Mesendoderm (in vitro differentiated cells): ENCODE results near the gene CCL13.

Experiments used
- DNase-seq: peaks from one replicate; pipeline ENCODE4 v3.0.0; 2013
- H2AK5ac ChIP-seq: 2 replicates; pipeline ENCODE4 v1.6.1; 2013; ENCODE audit warnings: low read length, inconsistent platforms
- H2BK120ac ChIP-seq: 2 replicates; pipeline ENCODE4 v1.6.1; 2013; ENCODE audit warnings: low read depth, mild to moderate bottlenecking, low read length, moderate library complexity, mixed read lengths
- H2BK15ac ChIP-seq: replicated peaks from 2 replicates; pipeline ENCODE4 v1.6.1; 2013; ENCODE audit warnings: low read depth, mild to moderate bottlenecking, moderate library complexity
- H2BK5ac ChIP-seq: 2 replicates; pipeline ENCODE4 v1.6.1; 2013; ENCODE audit warnings: low read length, inconsistent platforms
- H3K18ac ChIP-seq: 2 replicates; pipeline ENCODE4 v1.6.1; 2013; ENCODE audit warnings: mild to moderate bottlenecking, low read length, mixed read lengths
- H3K23ac ChIP-seq: one replicate; pipeline ENCODE4 v1.6.1; 2013; ENCODE audit warnings: low read length
- H3K27ac ChIP-seq: 2 replicates; pipeline ENCODE4 v1.5.1; 2013; ENCODE audit warnings: low read depth, mild to moderate bottlenecking, inconsistent platforms, low read length, moderate library complexity
- H3K27me3 ChIP-seq: 2 replicates; pipeline ENCODE4 v1.6.1; 2013; ENCODE audit warnings: low read length, control low read depth, mild to moderate bottlenecking, inconsistent platforms; ENCODE audit not compliant: insufficient read depth, poor library complexity
- H3K36me3 ChIP-seq: 2 replicates; pipeline ENCODE4 v1.6.1; 2013; ENCODE audit warnings: low read length, inconsistent platforms; ENCODE audit not compliant: control insufficient read depth, insufficient read depth
- H3K4ac ChIP-seq: one replicate; pipeline ENCODE4 v1.6.1; 2013; ENCODE audit warnings: low read depth, mild to moderate bottlenecking, low read length, moderate library complexity
- H3K4me1 ChIP-seq: 2 replicates; pipeline ENCODE4 v1.6.1; 2013; ENCODE audit warnings: low read depth, low read length, inconsistent platforms; ENCODE audit not compliant: control insufficient read depth
- H3K4me2 ChIP-seq: 2 replicates; pipeline ENCODE4 v1.6.1; 2013; ENCODE audit warnings: low read length
- H3K4me3 ChIP-seq: 2 replicates; pipeline ENCODE4 v1.5.1; 2013; ENCODE audit warnings: mild to moderate bottlenecking, low read length
- H3K56ac ChIP-seq: one replicate; pipeline ENCODE4 v1.6.1; 2013; ENCODE audit warnings: low read length
- H3K79me1 ChIP-seq: 2 replicates; pipeline ENCODE4 v1.6.1; 2013; ENCODE audit warnings: low read length, inconsistent platforms
- H3K79me2 ChIP-seq: 2 replicates; pipeline ENCODE4 v1.6.1; 2013; ENCODE audit warnings: mild to moderate bottlenecking, low read length; ENCODE audit not compliant: control insufficient read depth, insufficient read depth
- H3K9ac ChIP-seq: 2 replicates; pipeline ENCODE4 v1.6.1; 2013; ENCODE audit warnings: low read length, inconsistent platforms
- H4K5ac ChIP-seq: one replicate; pipeline ENCODE4 v1.6.1; 2013; ENCODE audit warnings: low read length
- H4K8ac ChIP-seq: one replicate; pipeline ENCODE4 v1.6.1; 2013; ENCODE audit warnings: low read depth, mild to moderate bottlenecking, control low read depth, low read length, moderate library complexity
- WGBS: extraction: QIAGEN DNeasy Blood & Tissue Kit; methylation state at CpG from one replicate; pipeline ENCODE4 v1.1.7; 2013; ENCODE audit warnings: low lambda C conversion rate, missing lambda C conversion rate; ENCODE audit not compliant: insufficient coverage; ENCODE audit errors: extremely low coverage; 5-methylcytosine and 5-hydroxymethylcytosine counted together

CCL13 gene

DNA sequence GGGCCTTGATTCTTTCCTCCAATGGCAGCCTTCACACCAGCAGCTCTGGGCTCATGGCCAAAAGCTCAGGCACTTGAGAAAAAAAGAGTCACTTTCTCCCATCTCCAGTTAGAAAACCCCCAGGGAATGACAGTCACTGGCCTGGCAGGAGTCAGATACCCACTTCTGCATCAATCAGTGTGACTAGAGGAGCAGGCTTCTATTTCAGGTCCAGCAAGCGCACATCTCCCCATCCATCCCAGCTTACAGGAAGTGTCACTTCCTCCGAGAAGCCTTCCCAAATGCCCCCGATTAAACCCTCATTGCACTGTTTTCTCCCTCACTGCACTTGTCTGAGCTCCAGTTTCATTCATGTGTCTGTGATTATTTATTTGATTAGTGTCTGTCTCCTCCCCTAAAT is 37.1 kb downstream of the CCL13 start:
- no peaks in the 10 kb centered on the region for H3K36me3 ChIP-seq
- H4K8ac ChIP-seq: no peak overlapping the region
- no peak overlapping the region for H3K18ac ChIP-seq
- no peak overlapping the region for H3K23ac ChIP-seq
- H3K27me3 ChIP-seq: no peaks in the 10 kb centered on the region
- H3K4me1 ChIP-seq: peaks cover 3% of the 10 kb centered on the region
- no peak overlapping the region for H3K4ac ChIP-seq
- no peak overlapping the region for H3K56ac ChIP-seq
- H2BK15ac ChIP-seq: no peak overlapping the region
- no peak for DNase-seq
- no peak overlapping the region for H2AK5ac ChIP-seq
- H3K4me3 ChIP-seq: no peak overlapping the region
- H3K9ac ChIP-seq: no peak overlapping the region
- no CpG with 5 or more reads among the region's 3 CpGs for WGBS
- H3K27ac ChIP-seq: no peak overlapping the region
- H2BK5ac ChIP-seq: no peak overlapping the region
- no peak overlapping the region for H2BK120ac ChIP-seq
- no peak overlapping the region for H3K4me2 ChIP-seq
- H3K79me2 ChIP-seq: no peaks in the 10 kb centered on the region
- no peak overlapping the region for H4K5ac ChIP-seq
- no peaks in the 10 kb centered on the region for H3K79me1 ChIP-seq

DNA sequence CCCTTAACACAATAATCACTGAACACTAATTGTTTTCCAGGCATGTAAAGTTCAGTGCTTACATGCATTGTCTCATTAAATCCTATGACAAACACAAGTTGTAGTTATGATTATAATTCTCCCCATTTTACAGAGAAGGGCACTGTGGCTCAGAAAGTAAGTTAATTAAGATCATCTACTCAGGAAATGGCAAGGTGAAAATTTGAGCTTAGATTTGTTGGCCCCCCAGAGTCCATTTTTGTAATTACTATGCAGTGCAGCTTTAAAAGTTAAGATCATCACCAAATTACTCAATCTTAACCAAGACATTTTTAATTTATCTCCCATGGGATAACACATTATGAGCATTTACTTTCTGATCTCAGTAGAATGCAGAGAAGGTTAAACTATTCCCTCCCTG is 41.0 kb downstream of the CCL13 start:
- Histone ChIP-seq H3K4me1 (peaks cover 3% of the 10 kb centered on the region), H3K4me3 (no peak overlapping the region), H3K9ac (no peak overlapping the region), H3K27me3 (no peaks in the 10 kb centered on the region), H3K79me1 (no peaks in the 10 kb centered on the region), H2BK120ac (no peak overlapping the region), H3K56ac (no peak overlapping the region), H2AK5ac (no peak overlapping the region), H3K4ac (no peak overlapping the region), H2BK15ac (no peak overlapping the region), H4K5ac (no peak overlapping the region), H2BK5ac (no peak overlapping the region), H3K36me3 (no peaks in the 10 kb centered on the region), H3K23ac (no peak overlapping the region), H3K18ac (no peak overlapping the region), H3K4me2 (no peak overlapping the region), H3K27ac (no peak overlapping the region), H4K8ac (no peak overlapping the region), H3K79me2 (no peaks in the 10 kb centered on the region)
- DNase-seq: no peak

DNA sequence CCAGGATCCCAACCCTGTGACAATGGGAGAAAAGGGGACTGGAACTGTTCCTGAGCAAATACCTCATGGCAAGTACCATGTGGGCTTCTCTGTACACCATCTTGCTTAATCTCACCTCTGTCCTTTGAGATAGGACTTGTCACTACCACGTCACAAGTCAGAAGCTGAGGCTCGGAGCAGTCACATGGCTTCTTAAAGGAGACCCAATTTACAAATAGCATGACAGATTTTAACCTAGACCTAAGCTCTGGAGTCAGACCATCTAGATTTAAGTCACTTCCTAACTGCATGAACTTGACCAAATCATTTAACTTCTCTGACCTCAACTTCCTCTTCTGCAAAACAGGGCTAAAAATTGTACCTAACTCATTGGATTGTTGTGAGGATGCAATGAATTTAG is 42.7 kb downstream of the CCL13 start:
- no CpG with 5 or more reads among the region's 2 CpGs for WGBS
- H2BK120ac ChIP-seq: no peak overlapping the region
- no peak overlapping the region for H3K56ac ChIP-seq
- no peaks in the 10 kb centered on the region for H3K79me1 ChIP-seq
- no peak overlapping the region for H2BK5ac ChIP-seq
- H3K4ac ChIP-seq: no peak overlapping the region
- H3K27me3 ChIP-seq: no peaks in the 10 kb centered on the region
- H3K23ac ChIP-seq: no peak overlapping the region
- H4K5ac ChIP-seq: no peak overlapping the region
- H2AK5ac ChIP-seq: no peak overlapping the region
- H3K4me3 ChIP-seq: no peak overlapping the region
- H3K4me1 ChIP-seq: peaks cover 3% of the 10 kb centered on the region
- no peak overlapping the region for H3K27ac ChIP-seq
- no peaks in the 10 kb centered on the region for H3K36me3 ChIP-seq
- DNase-seq: no peak
- H4K8ac ChIP-seq: no peak overlapping the region
- H3K9ac ChIP-seq: no peak overlapping the region
- H3K4me2 ChIP-seq: no peak overlapping the region
- H3K18ac ChIP-seq: no peak overlapping the region
- no peaks in the 10 kb centered on the region for H3K79me2 ChIP-seq
- no peak overlapping the region for H2BK15ac ChIP-seq

DNA sequence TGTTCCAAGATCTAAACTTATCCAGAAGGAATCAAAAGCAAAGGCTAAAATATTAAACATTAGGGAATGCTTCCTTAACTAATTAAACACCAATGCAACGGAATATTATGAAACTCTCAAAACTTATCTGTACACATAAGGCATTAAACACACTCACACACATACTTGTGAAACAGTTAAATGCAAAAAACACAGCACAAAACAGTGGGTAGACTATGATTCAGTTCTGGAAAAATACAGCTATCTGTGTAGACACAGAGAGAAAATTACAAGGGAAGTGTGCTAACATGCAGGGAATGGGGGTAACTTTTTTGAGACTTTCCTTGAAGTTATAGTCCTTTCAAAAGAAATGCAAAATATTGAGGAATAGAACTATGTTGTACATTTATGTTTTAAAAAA is 43.4 kb downstream of the CCL13 start:
- no peak overlapping the region for H2AK5ac ChIP-seq
- no peak overlapping the region for H2BK5ac ChIP-seq
- no peak overlapping the region for H3K23ac ChIP-seq
- no peak overlapping the region for H4K5ac ChIP-seq
- H3K27me3 ChIP-seq: no peaks in the 10 kb centered on the region
- no peak overlapping the region for H3K27ac ChIP-seq
- no peaks in the 10 kb centered on the region for H3K79me1 ChIP-seq
- H2BK120ac ChIP-seq: no peak overlapping the region
- H4K8ac ChIP-seq: no peak overlapping the region
- peaks cover 3% of the 10 kb centered on the region for H3K4me1 ChIP-seq
- no peak for DNase-seq
- WGBS: no CpG with 5 or more reads among the region's 1 CpG
- no peak overlapping the region for H3K18ac ChIP-seq
- no peak overlapping the region for H3K4me2 ChIP-seq
- H3K56ac ChIP-seq: no peak overlapping the region
- no peak overlapping the region for H3K9ac ChIP-seq
- H3K79me2 ChIP-seq: no peaks in the 10 kb centered on the region
- no peak overlapping the region for H3K4ac ChIP-seq
- no peak overlapping the region for H3K4me3 ChIP-seq
- H3K36me3 ChIP-seq: no peaks in the 10 kb centered on the region
- no peak overlapping the region for H2BK15ac ChIP-seq

DNA sequence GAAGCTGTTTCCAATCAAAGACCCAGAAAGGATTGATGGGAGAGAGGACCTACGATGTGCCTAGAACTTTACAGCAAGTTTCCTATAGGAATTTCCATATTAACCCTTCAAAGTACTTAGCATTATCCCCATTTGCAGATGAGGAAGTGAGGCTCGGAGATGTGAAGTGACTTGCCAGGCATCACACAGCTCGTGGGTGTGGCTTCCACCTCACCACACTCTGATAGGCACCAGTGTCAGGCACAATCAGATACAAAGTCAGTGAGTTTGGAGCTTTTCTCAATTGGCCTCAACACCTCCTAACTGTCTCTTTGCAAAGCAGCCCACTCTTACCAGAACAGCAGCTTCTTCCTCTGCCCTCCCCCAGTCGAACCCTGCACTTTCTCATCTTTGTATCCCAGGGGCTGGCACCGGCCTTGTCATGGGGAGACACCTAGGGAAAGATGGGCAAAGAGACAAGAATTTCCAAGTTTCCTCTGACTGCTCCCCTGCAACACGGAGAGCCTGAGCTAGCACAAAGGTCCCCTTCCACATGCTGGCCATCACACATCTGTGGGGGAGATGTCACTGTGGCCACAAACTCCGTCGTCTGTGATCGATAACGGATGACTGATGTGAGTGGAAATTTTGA is 44.1 kb downstream of the CCL13 start:
- Histone ChIP-seq H2AK5ac (no peak overlapping the region), H3K56ac (no peak overlapping the region), H3K79me1 (no peaks in the 10 kb centered on the region), H3K36me3 (no peaks in the 10 kb centered on the region), H3K4ac (no peak overlapping the region), H2BK5ac (no peak overlapping the region), H3K4me3 (no peak overlapping the region), H3K79me2 (no peaks in the 10 kb centered on the region), H3K27me3 (no peaks in the 10 kb centered on the region), H4K8ac (no peak overlapping the region), H3K23ac (no peak overlapping the region), H3K18ac (no peak overlapping the region), H3K27ac (no peak overlapping the region), H2BK15ac (no peak overlapping the region), H3K4me2 (no peak overlapping the region), H2BK120ac (no peak overlapping the region), H3K9ac (no peak overlapping the region), H3K4me1 (peaks cover 3% of the 10 kb centered on the region), H4K5ac (no peak overlapping the region)
- WGBS: no CpG with 5 or more reads among the region's 10 CpGs
- no peak for DNase-seq

DNA sequence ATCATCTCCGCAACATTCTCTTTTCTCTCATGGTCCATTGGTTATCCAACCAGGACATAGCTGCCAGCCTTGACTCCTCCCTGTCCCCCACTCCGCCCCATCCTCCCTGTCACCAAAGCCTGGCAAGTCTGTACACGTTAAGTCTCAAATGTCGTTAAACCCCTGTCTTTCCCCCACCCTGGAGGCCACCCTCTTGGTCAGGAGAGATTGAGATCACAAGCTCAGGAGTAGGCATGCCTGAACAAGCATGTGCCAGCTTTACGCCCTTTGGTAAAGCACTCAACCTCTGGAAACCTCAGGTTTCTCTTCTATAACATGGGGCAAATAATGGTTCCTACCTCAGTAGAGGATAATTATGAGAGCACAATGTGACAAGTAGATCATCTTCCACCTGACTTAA is 44.9 kb downstream of the CCL13 start:
- Histone ChIP-seq H3K18ac (no peak overlapping the region), H2BK5ac (no peak overlapping the region)
- WGBS: no CpG with 5 or more reads among the region's 5 CpGs

More for the DNA sequence above, 44.9 kb downstream of the CCL13 start:
- Histone ChIP-seq H3K27ac (no peak overlapping the region), H3K4me1 (peaks cover 3% of the 10 kb centered on the region), H2BK15ac (no peak overlapping the region), H3K4me2 (no peak overlapping the region), H4K8ac (no peak overlapping the region), H3K36me3 (no peaks in the 10 kb centered on the region), H3K56ac (no peak overlapping the region), H3K27me3 (no peaks in the 10 kb centered on the region), H3K23ac (no peak overlapping the region), H3K4me3 (no peak overlapping the region), H2AK5ac (no peak overlapping the region), H2BK120ac (no peak overlapping the region), H3K79me2 (no peaks in the 10 kb centered on the region), H4K5ac (no peak overlapping the region), H3K9ac (no peak overlapping the region), H3K4ac (no peak overlapping the region), H3K79me1 (no peaks in the 10 kb centered on the region)
- no peak for DNase-seq
